Mesendoderm (in vitro differentiated cells): ENCODE data around the gene FAM110A.

Experiments
- DNase-seq: peaks from one replicate; pipeline ENCODE4 v3.0.0; 2013
- H2AK5ac ChIP-seq: 2 replicates; pipeline ENCODE4 v1.6.1; 2013; ENCODE audit warnings: low read length, inconsistent platforms
- H2BK120ac ChIP-seq: 2 replicates; pipeline ENCODE4 v1.6.1; 2013; ENCODE audit warnings: low read depth, mild to moderate bottlenecking, low read length, moderate library complexity, mixed read lengths
- H2BK15ac ChIP-seq: replicated peaks from 2 replicates; pipeline ENCODE4 v1.6.1; 2013; ENCODE audit warnings: low read depth, mild to moderate bottlenecking, moderate library complexity
- H2BK5ac ChIP-seq: 2 replicates; pipeline ENCODE4 v1.6.1; 2013; ENCODE audit warnings: low read length, inconsistent platforms
- H3K18ac ChIP-seq: 2 replicates; pipeline ENCODE4 v1.6.1; 2013; ENCODE audit warnings: mild to moderate bottlenecking, low read length, mixed read lengths
- H3K23ac ChIP-seq: one replicate; pipeline ENCODE4 v1.6.1; 2013; ENCODE audit warnings: low read length
- H3K27ac ChIP-seq: 2 replicates; pipeline ENCODE4 v1.5.1; 2013; ENCODE audit warnings: low read depth, mild to moderate bottlenecking, inconsistent platforms, low read length, moderate library complexity
- H3K27me3 ChIP-seq: 2 replicates; pipeline ENCODE4 v1.6.1; 2013; ENCODE audit warnings: low read length, control low read depth, mild to moderate bottlenecking, inconsistent platforms; ENCODE audit not compliant: insufficient read depth, poor library complexity
- H3K36me3 ChIP-seq: 2 replicates; pipeline ENCODE4 v1.6.1; 2013; ENCODE audit warnings: low read length, inconsistent platforms; ENCODE audit not compliant: control insufficient read depth, insufficient read depth
- H3K4ac ChIP-seq: one replicate; pipeline ENCODE4 v1.6.1; 2013; ENCODE audit warnings: low read depth, mild to moderate bottlenecking, low read length, moderate library complexity
- H3K4me1 ChIP-seq: 2 replicates; pipeline ENCODE4 v1.6.1; 2013; ENCODE audit warnings: low read depth, low read length, inconsistent platforms; ENCODE audit not compliant: control insufficient read depth
- H3K4me2 ChIP-seq: 2 replicates; pipeline ENCODE4 v1.6.1; 2013; ENCODE audit warnings: low read length
- H3K4me3 ChIP-seq: 2 replicates; pipeline ENCODE4 v1.5.1; 2013; ENCODE audit warnings: mild to moderate bottlenecking, low read length
- H3K56ac ChIP-seq: one replicate; pipeline ENCODE4 v1.6.1; 2013; ENCODE audit warnings: low read length
- H3K79me1 ChIP-seq: 2 replicates; pipeline ENCODE4 v1.6.1; 2013; ENCODE audit warnings: low read length, inconsistent platforms
- H3K79me2 ChIP-seq: 2 replicates; pipeline ENCODE4 v1.6.1; 2013; ENCODE audit warnings: mild to moderate bottlenecking, low read length; ENCODE audit not compliant: control insufficient read depth, insufficient read depth
- H3K9ac ChIP-seq: 2 replicates; pipeline ENCODE4 v1.6.1; 2013; ENCODE audit warnings: low read length, inconsistent platforms
- H4K5ac ChIP-seq: one replicate; pipeline ENCODE4 v1.6.1; 2013; ENCODE audit warnings: low read length
- H4K8ac ChIP-seq: one replicate; pipeline ENCODE4 v1.6.1; 2013; ENCODE audit warnings: low read depth, mild to moderate bottlenecking, control low read depth, low read length, moderate library complexity
- WGBS: extraction: QIAGEN DNeasy Blood & Tissue Kit; methylation state at CpG from one replicate; pipeline ENCODE4 v1.1.7; 2013; ENCODE audit warnings: low lambda C conversion rate, missing lambda C conversion rate; ENCODE audit not compliant: insufficient coverage; ENCODE audit errors: extremely low coverage; 5-methylcytosine and 5-hydroxymethylcytosine counted together

Gene FAM110A

DNA sequence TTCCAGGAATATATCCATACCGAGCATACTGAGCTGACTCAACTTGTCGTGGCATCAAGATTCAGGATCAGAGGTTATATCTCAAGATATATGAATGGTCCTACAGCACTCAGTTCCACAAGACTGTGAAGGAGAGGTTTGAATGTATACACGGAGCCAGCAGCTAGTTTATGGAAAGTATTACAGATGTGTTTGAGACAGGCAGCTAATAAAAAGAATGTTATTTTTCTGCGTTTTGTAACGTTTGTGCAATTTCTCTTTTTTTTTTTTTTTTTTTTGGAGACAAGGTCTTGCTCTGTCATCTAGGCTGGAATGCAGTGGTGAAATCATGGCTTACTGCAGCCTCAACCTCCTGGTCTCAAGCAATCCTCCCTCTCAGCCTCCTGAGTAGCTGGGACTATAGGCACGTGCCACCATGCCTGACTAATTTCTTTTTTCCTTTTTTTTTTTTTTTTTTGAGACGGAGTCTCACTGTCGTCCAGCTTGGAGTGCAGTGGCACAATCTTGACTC is 3.4 kb upstream of the FAM110A start:
- DNase-seq = no peak
- H3K56ac ChIP-seq = no peak overlapping the region
- H3K79me1 ChIP-seq = no peaks in the 10 kb centered on the region
- no peak overlapping the region for H2BK120ac ChIP-seq
- no peaks in the 10 kb centered on the region for H3K36me3 ChIP-seq
- no peak overlapping the region for H4K8ac ChIP-seq
- H3K4ac ChIP-seq = no peak overlapping the region
- no peak overlapping the region for H4K5ac ChIP-seq
- H3K9ac ChIP-seq = no peak overlapping the region
- no peak overlapping the region for H3K27ac ChIP-seq
- H3K18ac ChIP-seq = no peak overlapping the region
- peaks cover 2% of the 10 kb centered on the region for H3K4me1 ChIP-seq
- no peaks in the 10 kb centered on the region for H3K27me3 ChIP-seq
- H2BK5ac ChIP-seq = no peak overlapping the region
- H2AK5ac ChIP-seq = no peak overlapping the region
- H3K79me2 ChIP-seq = no peaks in the 10 kb centered on the region
- H3K23ac ChIP-seq = no peak overlapping the region
- no CpG with 5 or more reads among the region's 8 CpGs for WGBS
- no peak overlapping the region for H3K4me2 ChIP-seq
- no peak overlapping the region for H3K4me3 ChIP-seq
- no peak overlapping the region for H2BK15ac ChIP-seq

DNA sequence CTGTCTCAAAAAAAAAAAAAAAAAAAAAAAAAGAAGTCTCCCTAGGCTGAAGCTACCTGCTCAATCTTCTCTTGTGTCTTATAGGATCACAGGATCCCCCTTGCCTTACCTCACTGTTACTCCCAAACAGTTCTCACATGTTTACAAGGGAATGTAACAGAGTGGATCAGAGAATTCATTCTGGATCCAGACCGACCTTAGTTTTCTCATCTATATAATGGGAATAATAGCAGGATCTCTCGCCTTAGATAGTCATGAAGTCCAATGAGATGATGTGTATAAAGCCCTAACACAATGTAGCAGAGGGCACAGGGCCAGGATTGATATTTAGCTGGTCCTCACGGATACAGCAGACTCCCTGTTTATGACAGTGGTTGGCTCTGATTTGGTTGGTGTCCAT is 2.3 kb upstream of the FAM110A start:
- Histone ChIP-seq H3K4me1 (peaks cover 2% of the 10 kb centered on the region), H4K8ac (no peak overlapping the region), H3K36me3 (no peaks in the 10 kb centered on the region), H3K27me3 (no peaks in the 10 kb centered on the region), H3K9ac (no peak overlapping the region), H2AK5ac (no peak overlapping the region), H3K27ac (no peak overlapping the region), H2BK120ac (no peak overlapping the region), H3K18ac (no peak overlapping the region), H3K79me2 (no peaks in the 10 kb centered on the region), H3K79me1 (no peaks in the 10 kb centered on the region), H3K4ac (no peak overlapping the region), H3K23ac (no peak overlapping the region), H2BK5ac (no peak overlapping the region), H3K4me3 (no peak overlapping the region), H3K4me2 (no peak overlapping the region), H3K56ac (no peak overlapping the region), H2BK15ac (no peak overlapping the region), H4K5ac (no peak overlapping the region)
- DNase-seq = no peak
- no CpG with 5 or more reads among the region's 3 CpGs for WGBS

GRCh38 chr20:831956-832355 is 1.6 kb upstream of the FAM110A start:
- no peak overlapping the region for H3K27ac ChIP-seq

GRCh38 chr20:833121-833449 is 430 bp upstream of the FAM110A start:
- peaks cover 2% of the 10 kb centered on the region for H3K4me1 ChIP-seq
- H3K27me3 ChIP-seq = no peaks in the 10 kb centered on the region
- no peak overlapping the region for H2AK5ac ChIP-seq
- no peak overlapping the region for H2BK120ac ChIP-seq
- no peaks in the 10 kb centered on the region for H3K36me3 ChIP-seq
- H3K18ac ChIP-seq = no peak overlapping the region
- no peak overlapping the region for H3K9ac ChIP-seq
- H2BK5ac ChIP-seq = no peak overlapping the region
- H3K23ac ChIP-seq = no peak overlapping the region
- no peak overlapping the region for H4K5ac ChIP-seq
- no CpG with 5 or more reads among the region's 4 CpGs for WGBS
- no peak for DNase-seq
- H3K56ac ChIP-seq = peak overlapping the region; percentile 76
- no peak overlapping the region for H2BK15ac ChIP-seq
- H4K8ac ChIP-seq = no peak overlapping the region
- H3K4me3 ChIP-seq = no peak overlapping the region
- no peak overlapping the region for H3K4me2 ChIP-seq
- H3K79me1 ChIP-seq = no peaks in the 10 kb centered on the region
- H3K4ac ChIP-seq = no peak overlapping the region
- H3K79me2 ChIP-seq = no peaks in the 10 kb centered on the region
- peak overlapping the region; percentile 67 for H3K27ac ChIP-seq

More at GRCh38 chr20:831956-832355, 1.6 kb upstream of the FAM110A start:
- Histone ChIP-seq H2BK15ac (no peak overlapping the region), H3K18ac (no peak overlapping the region), H3K79me2 (no peaks in the 10 kb centered on the region), H3K4me2 (no peak overlapping the region), H2AK5ac (no peak overlapping the region), H3K4me1 (peaks cover 2% of the 10 kb centered on the region), H2BK120ac (no peak overlapping the region), H4K8ac (no peak overlapping the region), H3K9ac (no peak overlapping the region), H2BK5ac (no peak overlapping the region), H3K23ac (no peak overlapping the region), H3K27me3 (no peaks in the 10 kb centered on the region), H4K5ac (no peak overlapping the region), H3K79me1 (no peaks in the 10 kb centered on the region), H3K56ac (no peak overlapping the region), H3K36me3 (no peaks in the 10 kb centered on the region), H3K4me3 (no peak overlapping the region), H3K4ac (no peak overlapping the region)
- no peak for DNase-seq
- WGBS = no CpG with 5 or more reads among the region's 3 CpGs

DNA sequence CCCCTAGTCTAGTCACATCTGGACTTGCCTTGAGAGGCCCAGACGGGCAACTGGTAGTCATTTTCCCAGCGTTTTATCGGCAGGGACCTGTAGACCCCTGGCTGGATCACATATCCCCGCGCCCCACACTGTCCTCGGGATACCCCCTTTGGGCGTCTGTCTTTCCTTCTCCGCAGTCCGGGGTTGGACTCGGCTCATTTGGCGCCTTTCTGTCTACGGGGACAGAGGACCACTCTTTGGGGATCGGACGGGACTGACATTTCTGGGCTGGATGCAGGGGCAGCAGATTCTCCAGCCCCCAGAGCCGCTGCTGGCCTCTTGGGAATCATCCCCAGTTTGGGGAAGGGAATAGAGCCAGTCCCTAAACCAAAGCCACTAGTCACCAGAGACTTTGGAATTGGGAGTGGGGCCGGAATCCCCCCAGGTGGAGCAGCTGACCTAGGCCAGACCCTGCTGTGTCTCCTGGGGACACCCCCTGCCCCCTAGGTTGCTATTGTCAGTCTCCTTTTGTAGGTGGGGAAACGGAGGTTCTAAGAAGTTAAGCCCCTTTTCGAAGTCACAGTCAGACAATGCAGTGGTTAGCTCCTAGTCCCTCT is 734 bp downstream of the FAM110A start:
- Histone ChIP-seq H3K79me1 (no peaks in the 10 kb centered on the region), H3K27ac (no peak overlapping the region), H3K4ac (no peak overlapping the region), H2BK15ac (no peak overlapping the region), H3K79me2 (no peaks in the 10 kb centered on the region), H3K9ac (peak overlapping the region; percentile 81), H2AK5ac (no peak overlapping the region), H4K5ac (no peak overlapping the region), H3K4me2 (peak overlapping the region; percentile 86), H3K4me3 (peak overlapping the region; percentile 47), H3K27me3 (no peaks in the 10 kb centered on the region), H3K4me1 (peaks cover 2% of the 10 kb centered on the region), H3K36me3 (no peaks in the 10 kb centered on the region), H2BK5ac (no peak overlapping the region), H2BK120ac (no peak overlapping the region), H3K56ac (peak overlapping the region; percentile 94), H3K18ac (no peak overlapping the region), H3K23ac (no peak overlapping the region), H4K8ac (no peak overlapping the region)
- no peak for DNase-seq
- WGBS = no CpG with 5 or more reads among the region's 18 CpGs

DNA sequence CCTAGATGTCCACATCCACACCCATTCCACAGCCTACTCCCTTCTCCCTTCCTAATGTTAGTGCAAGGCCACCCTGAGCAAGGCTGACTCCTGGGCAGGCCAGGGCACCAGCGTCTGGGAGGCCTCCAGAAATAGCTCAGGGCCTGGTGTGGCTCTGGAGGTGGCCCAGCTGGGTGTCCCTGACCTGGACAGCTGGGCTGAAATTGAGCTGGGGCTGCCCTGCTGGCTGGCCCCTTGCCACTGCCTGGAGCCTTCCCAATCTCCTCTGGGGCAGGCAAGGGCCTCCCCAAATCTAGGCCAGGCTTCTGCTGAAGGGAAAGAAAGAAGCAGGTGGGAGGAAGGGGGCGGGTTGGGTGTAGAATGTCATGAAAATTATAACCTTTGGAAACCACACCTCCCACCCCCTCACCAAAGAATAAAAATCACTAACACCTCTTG is 2.1 kb downstream of the FAM110A start:
- Histone ChIP-seq H2BK120ac (no peak overlapping the region), H3K23ac (no peak overlapping the region), H3K9ac (peak overlapping the region; percentile 42), H3K56ac (peak overlapping the region; percentile 7), H3K79me1 (no peaks in the 10 kb centered on the region), H3K79me2 (no peaks in the 10 kb centered on the region), H3K4me1 (peaks cover 2% of the 10 kb centered on the region), H3K18ac (no peak overlapping the region), H2BK15ac (no peak overlapping the region), H4K8ac (no peak overlapping the region), H2BK5ac (no peak overlapping the region), H3K27me3 (no peaks in the 10 kb centered on the region), H3K36me3 (no peaks in the 10 kb centered on the region), H3K4ac (no peak overlapping the region), H3K4me2 (no peak overlapping the region), H3K4me3 (no peak overlapping the region), H4K5ac (no peak overlapping the region), H2AK5ac (no peak overlapping the region), H3K27ac (no peak overlapping the region)
- no CpG with 5 or more reads among the region's 2 CpGs for WGBS
- DNase-seq = no peak
